NCI-H2196 (cell line): Measurements from ENCODE around the gene SLC26A8.
"Not testable (repeated sequence)": the region's sequence is repeated elsewhere in the genome, so short reads cannot be mapped to it uniquely, and the experiment has no call there.

Experiments used
- DNase-seq: peaks from one replicate; lab custom pipeline; 2025; ENCODE audit not compliant: unreplicated experiment; lab: John Stamatoyannopoulos, UW

SLC26A8 gene

GRCh38 chr6:36050947-36051710 is 26.7 kb upstream of the SLC26A8 start:
- no peak for DNase-seq

GRCh38 chr6:36050305-36050704 is 25.9 kb upstream of the SLC26A8 start:
- DNase-seq = no peak

- DNase-seq = no peak
These were observed 25.1 kb upstream of the SLC26A8 start for GRCh38 chr6:36049582-36049981.

GRCh38 chr6:36042618-36043260 is 18.3 kb upstream of the SLC26A8 start:
- DNase-seq = no peak

- DNase-seq = no peak
These were observed 16.5 kb upstream of the SLC26A8 start for GRCh38 chr6:36040958-36041357.

GRCh38 chr6:36039112-36039511 is 14.7 kb upstream of the SLC26A8 start:
- peak; percentile 25 for DNase-seq

GRCh38 chr6:36038120-36038876 is 13.9 kb upstream of the SLC26A8 start:
- DNase-seq = no peak

GRCh38 chr6:36035225-36035624 is 10.8 kb upstream of the SLC26A8 start:
- no peak for DNase-seq

- no peak for DNase-seq
These were observed 10.0 kb upstream of the SLC26A8 start for GRCh38 chr6:36034441-36034840.

- DNase-seq = no peak
These were observed 9.5 kb upstream of the SLC26A8 start for GRCh38 chr6:36033935-36034334.

GRCh38 chr6:36033144-36033543 is 8.7 kb upstream of the SLC26A8 start:
- DNase-seq = not testable (repeated sequence)

- no peak for DNase-seq
These were observed 7.8 kb upstream of the SLC26A8 start for GRCh38 chr6:36032261-36032660.

- no peak for DNase-seq
These were observed 5.0 kb upstream of the SLC26A8 start for GRCh38 chr6:36029464-36029863.

- peak; percentile 25 for DNase-seq
These were observed 4.5 kb upstream of the SLC26A8 start for GRCh38 chr6:36028877-36029324.

GRCh38 chr6:36028088-36028876 is 3.8 kb upstream of the SLC26A8 start:
- no peak for DNase-seq

GRCh38 chr6:36027501-36028087 is 3.2 kb upstream of the SLC26A8 start, which contains the start of gene MAPK14:
MAPK14 (plus strand) TSS chr6:36027808; CDS start chr6:36028158, 350 bp downstream.
- peak; percentile 100 for DNase-seq

- DNase-seq = no peak
These were observed 1.5 kb upstream of the SLC26A8 start for GRCh38 chr6:36025932-36026327.

- no peak for DNase-seq
These were observed 955 bp upstream of the SLC26A8 start for GRCh38 chr6:36025260-36025931.

GRCh38 chr6:36020154-36020553 is 4.3 kb downstream of the SLC26A8 start:
- DNase-seq = no peak

- DNase-seq = no peak
These were observed 5.3 kb downstream of the SLC26A8 start for GRCh38 chr6:36019167-36019566.
